GM15510 (cell line): ENCODE data around the gene ATL3.

Experiments used
- POLR2A ChIP-seq: IDR thresholded peaks from 3 replicates; pipeline ENCODE4 v1.6.1; 2011; ENCODE audit warnings: borderline replicate concordance; ENCODE audit not compliant: insufficient read length; ENCODE audit errors: extremely low read depth

The ATL3 gene

GRCh38 chr11:63671322-63672155 is at the start of gene ATL3:
Gene ATL3, minus strand, starts transcription at chr11:63671376. Its CDS starts 41 bp downstream, at chr11:63671335.
- no peak for TF ChIP-seq POLR2A

- no peak for TF ChIP-seq POLR2A
Observed at GRCh38 chr11:63720611-63721010, 49.4 kb upstream of the ATL3 start.

- no peak for TF ChIP-seq POLR2A
Observed at GRCh38 chr11:63719987-63720386, 48.8 kb upstream of the ATL3 start.

GRCh38 chr11:63719001-63719400 is 47.8 kb upstream of the ATL3 start:
- TF ChIP-seq POLR2A: no peak

- TF ChIP-seq POLR2A: no peak
Observed at GRCh38 chr11:63716046-63716445, 44.9 kb upstream of the ATL3 start.

- no peak for TF ChIP-seq POLR2A
Observed at GRCh38 chr11:63713766-63714165, 42.6 kb upstream of the ATL3 start.

GRCh38 chr11:63711838-63712237 is 40.7 kb upstream of the ATL3 start:
- no peak for TF ChIP-seq POLR2A

GRCh38 chr11:63710476-63711217 is 39.5 kb upstream of the ATL3 start:
- TF ChIP-seq POLR2A: no peak

GRCh38 chr11:63709336-63709884 is 38.2 kb upstream of the ATL3 start:
- TF ChIP-seq POLR2A: no peak

- TF ChIP-seq POLR2A: no peak
Observed at GRCh38 chr11:63708764-63709163, 37.6 kb upstream of the ATL3 start.

GRCh38 chr11:63705526-63705925 is 34.4 kb upstream of the ATL3 start:
- TF ChIP-seq POLR2A: no peak

GRCh38 chr11:63699896-63700295 is 28.7 kb upstream of the ATL3 start:
- no peak for TF ChIP-seq POLR2A

GRCh38 chr11:63698976-63699733 is 28.0 kb upstream of the ATL3 start:
- no peak for TF ChIP-seq POLR2A

- no peak for TF ChIP-seq POLR2A
Observed at GRCh38 chr11:63694596-63694995, 23.4 kb upstream of the ATL3 start.

GRCh38 chr11:63687845-63688244 is 16.7 kb upstream of the ATL3 start:
- TF ChIP-seq POLR2A: no peak

- no peak for TF ChIP-seq POLR2A
Observed at GRCh38 chr11:63686926-63687325, 15.8 kb upstream of the ATL3 start.
